ENCODE results near the gene PHGDH.
A peak's percentile ranks its signal among the peaks of the same experiment; 100 is the strongest.
"Not testable (repeated sequence)": the region's sequence is repeated elsewhere in the genome, so short reads cannot be mapped to it uniquely, and the experiment has no call there.

PHGDH gene

DNA sequence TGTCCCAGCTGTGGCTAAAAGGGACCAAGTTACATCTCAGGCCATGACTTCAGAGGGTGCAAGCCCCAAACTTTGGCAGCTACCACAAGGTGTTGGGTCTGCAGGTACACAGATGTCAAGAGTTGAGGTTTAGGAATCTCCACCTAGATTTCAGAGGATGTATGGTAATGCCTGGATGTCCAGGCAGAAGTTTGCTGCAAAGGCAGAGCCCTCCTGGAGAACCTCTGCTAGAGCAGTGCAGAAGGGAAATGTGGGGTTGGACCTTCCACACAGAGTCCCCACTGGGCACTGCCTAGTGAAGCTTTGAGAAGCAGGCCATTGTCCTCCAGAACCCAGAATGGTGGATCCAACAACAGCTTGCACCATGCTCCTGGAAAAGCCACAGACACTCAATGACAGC is 10.1 kb upstream of the PHGDH start:
- Histone ChIP-seq H3K4me1 (ENCODE audit: insufficient read depth, low read length) (no peaks in the 10 kb centered on the region), H3K27me3 (ENCODE audit: insufficient read depth, low read length) (no peaks in the 10 kb centered on the region), H3K27ac (ENCODE audit: low read length) (no peak overlapping the region), H3K4me3 (ENCODE audit: low read length) (no peak overlapping the region), H3K9ac (ENCODE audit: low read depth, low read length) (no peak overlapping the region), H3K36me3 (ENCODE audit: insufficient read depth, low read depth, low read length) (no peaks in the 10 kb centered on the region), H3K9me3 (ENCODE audit: insufficient read depth, low read depth, low read length) (peaks cover 19% of the 10 kb centered on the region)

DNA sequence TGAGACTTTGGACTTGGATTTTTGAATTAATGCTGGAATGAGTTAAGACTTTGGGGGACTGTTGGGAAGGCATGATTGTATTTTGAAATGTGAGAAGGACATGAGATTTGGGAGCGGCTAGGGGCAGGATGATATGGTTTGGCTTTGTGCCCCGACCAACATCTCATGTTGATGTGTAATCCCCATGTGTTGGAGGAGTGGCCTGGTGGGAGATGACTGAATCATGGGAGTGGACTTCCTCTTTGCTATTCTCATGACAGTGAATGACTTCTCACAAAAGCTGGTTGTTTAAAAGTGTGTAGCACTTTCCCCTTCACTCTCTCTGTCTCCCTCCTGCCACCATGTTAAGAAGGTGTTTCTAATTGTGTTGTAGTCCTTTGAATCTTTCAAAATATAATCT is 9.3 kb upstream of the PHGDH start:
- Histone ChIP-seq H3K27ac (ENCODE audit: low read length) (no peak overlapping the region), H3K4me3 (ENCODE audit: low read length) (no peak overlapping the region), H3K9ac (ENCODE audit: low read depth, low read length) (no peak overlapping the region), H3K9me3 (ENCODE audit: insufficient read depth, low read depth, low read length) (peaks cover 19% of the 10 kb centered on the region), H3K27me3 (ENCODE audit: insufficient read depth, low read length) (no peaks in the 10 kb centered on the region), H3K4me1 (ENCODE audit: insufficient read depth, low read length) (no peaks in the 10 kb centered on the region), H3K36me3 (ENCODE audit: insufficient read depth, low read depth, low read length) (no peaks in the 10 kb centered on the region)

DNA sequence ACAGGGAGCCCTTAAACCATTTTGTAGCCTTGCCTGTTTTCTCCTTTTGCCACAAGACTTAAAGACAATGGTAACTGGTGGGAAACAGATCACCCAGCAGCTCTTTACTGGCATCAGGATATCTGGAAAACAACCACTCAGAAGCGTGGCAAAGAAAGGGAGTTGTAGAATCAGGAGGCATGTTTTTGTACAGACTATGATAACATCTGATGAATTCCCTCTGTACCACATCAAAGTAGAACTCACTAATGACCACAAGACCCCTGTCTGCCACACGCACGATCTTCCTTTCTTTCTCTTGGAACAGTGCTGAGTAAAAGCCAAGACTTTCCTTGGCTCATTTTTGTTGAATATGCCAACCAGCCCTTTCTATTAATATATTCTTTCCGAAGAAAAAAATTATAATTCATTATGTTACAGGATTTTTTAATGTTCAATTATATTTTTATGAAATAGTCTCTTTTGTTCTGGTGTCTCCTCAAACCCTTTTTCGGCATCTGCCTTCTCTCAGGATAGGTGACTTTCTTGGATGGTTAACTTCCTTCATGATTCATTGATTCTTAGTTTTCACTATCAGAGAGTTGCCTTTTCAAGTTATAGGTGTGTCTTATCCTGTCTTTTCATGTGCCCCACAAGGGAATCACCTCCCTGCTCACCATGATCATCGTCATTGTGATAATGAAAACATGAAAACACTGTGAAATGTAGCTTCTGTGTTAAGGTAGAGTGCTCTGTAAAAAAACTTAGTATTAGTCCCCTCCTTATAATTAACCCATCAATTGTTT is 7.9 kb upstream of the PHGDH start:
- no peak overlapping the region for H3K9ac ChIP-seq (ENCODE audit: low read depth, low read length)
- no peaks in the 10 kb centered on the region for H3K27me3 ChIP-seq (ENCODE audit: insufficient read depth, low read length)
- no peaks in the 10 kb centered on the region for H3K36me3 ChIP-seq (ENCODE audit: insufficient read depth, low read depth, low read length)
- H3K27ac ChIP-seq (ENCODE audit: low read length), result no peak overlapping the region
- H3K4me1 ChIP-seq (ENCODE audit: insufficient read depth, low read length), result no peaks in the 10 kb centered on the region
- H3K4me3 ChIP-seq (ENCODE audit: low read length), result no peak overlapping the region
- H3K9me3 ChIP-seq (ENCODE audit: insufficient read depth, low read depth, low read length), result peaks cover 19% of the 10 kb centered on the region

DNA sequence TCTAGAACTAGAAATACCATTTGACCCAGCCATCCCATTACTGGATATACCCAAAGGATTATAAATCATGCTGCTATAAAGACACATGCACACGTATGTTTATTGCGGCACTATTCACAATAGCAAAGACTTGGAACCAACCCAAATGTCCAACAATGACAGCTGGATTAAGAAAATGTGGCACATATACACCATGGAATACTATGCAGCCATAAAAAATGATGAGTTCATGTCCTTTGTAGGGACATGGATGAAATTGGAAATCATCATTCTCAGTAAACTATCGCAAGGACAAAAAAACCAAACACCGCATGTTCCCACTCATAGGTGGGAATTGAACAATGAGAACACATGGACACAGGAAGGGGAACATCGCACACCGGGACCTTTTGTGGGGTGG is 5.1 kb upstream of the PHGDH start:
- not testable (repeated sequence) for H3K27me3 ChIP-seq (ENCODE audit: insufficient read depth, low read length)
- peaks cover 13% of the 10 kb centered on the region for H3K9me3 ChIP-seq (ENCODE audit: insufficient read depth, low read depth, low read length)

DNA sequence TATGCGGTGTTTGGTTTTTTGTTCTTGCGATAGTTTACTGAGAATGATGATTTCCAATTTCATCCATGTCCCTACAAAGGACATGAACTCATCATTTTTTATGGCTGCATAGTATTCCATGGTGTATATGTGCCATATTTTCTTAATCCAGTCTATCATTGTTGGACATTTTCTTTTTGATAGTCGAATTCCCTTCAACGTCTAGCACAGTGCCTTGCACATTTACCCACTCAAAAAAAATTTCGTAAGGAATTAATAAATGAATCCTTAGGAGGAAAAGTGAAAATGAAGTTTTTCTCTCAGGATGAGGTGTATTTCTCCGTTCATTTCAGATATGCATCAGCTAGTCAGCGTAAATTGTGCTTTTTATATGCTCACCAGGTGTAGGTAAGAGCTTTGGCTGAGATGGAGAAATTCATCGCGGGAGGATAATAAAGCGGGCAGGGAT is 354 bp upstream of the PHGDH start:
- H3K27ac ChIP-seq (ENCODE audit: low read length), result not testable (repeated sequence)
- Histone ChIP-seq H3K4me3 (ENCODE audit: low read length) (peak overlapping the region; percentile 98; the same call in 1 of the 2 replicates), H3K9ac (ENCODE audit: low read depth, low read length) (peak overlapping the region; percentile 99; the same call in 1 of the 2 replicates)

More for the DNA sequence above, 5.1 kb upstream of the PHGDH start:
- not testable (repeated sequence) for H3K36me3 ChIP-seq (ENCODE audit: insufficient read depth, low read depth, low read length); H3K9ac ChIP-seq (ENCODE audit: low read depth, low read length); H3K4me1 ChIP-seq (ENCODE audit: insufficient read depth, low read length); H3K27ac ChIP-seq (ENCODE audit: low read length); H3K4me3 ChIP-seq (ENCODE audit: low read length)

DNA sequence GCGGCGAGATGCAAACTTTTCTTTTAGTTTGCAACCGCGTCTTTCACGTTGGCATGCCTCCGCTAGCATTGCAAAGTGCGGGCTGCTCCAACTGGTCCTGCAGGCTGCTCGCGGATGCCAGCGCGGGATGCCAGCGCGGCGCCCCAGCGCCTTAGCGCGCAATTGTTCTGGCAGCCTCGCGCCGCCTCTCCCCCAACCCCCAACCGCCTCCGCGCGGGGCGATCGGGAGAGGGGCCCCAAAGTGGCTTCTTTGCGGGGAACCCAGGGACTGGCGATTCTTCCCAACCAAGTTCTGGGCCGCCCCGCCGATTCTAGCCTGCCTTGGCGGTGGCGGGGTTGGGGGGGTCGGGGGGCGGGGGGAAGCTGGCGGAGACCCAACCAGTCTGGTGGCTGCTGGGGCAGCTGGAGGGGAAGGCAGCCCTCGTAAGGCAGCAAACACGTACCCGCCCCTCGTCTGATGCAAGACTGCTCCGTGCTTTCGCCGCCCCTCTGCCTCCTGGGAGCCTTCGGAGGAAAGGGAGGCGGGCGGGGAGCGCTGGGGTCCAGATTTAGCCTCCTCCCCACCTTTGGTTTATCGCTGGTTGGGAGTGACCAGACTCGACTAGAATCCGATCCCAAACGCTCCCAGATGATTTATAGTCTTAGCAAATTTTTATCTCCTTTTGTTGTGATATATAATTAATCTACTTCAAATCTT is 756 bp downstream of the PHGDH start:
- Histone ChIP-seq H3K27me3 (ENCODE audit: insufficient read depth, low read length) (no peaks in the 10 kb centered on the region), H3K4me1 (ENCODE audit: insufficient read depth, low read length) (peaks cover 21% of the 10 kb centered on the region), H3K9ac (ENCODE audit: low read depth, low read length) (peak overlapping the region; percentile 99), H3K4me3 (ENCODE audit: low read length) (peak overlapping the region; percentile 98), H3K36me3 (ENCODE audit: insufficient read depth, low read depth, low read length) (peaks cover 22% of the 10 kb centered on the region; the same call in 1 of the 2 replicates), H3K27ac (ENCODE audit: low read length) (peak overlapping the region; percentile 97), H3K9me3 (ENCODE audit: insufficient read depth, low read depth, low read length) (no peaks in the 10 kb centered on the region)

More for the DNA sequence above, 354 bp upstream of the PHGDH start:
- Histone ChIP-seq H3K4me1 (ENCODE audit: insufficient read depth, low read length) (peaks cover 18% of the 10 kb centered on the region), H3K36me3 (ENCODE audit: insufficient read depth, low read depth, low read length) (peaks cover 21% of the 10 kb centered on the region; the same call in 1 of the 2 replicates)
- H3K27me3 ChIP-seq (ENCODE audit: insufficient read depth, low read length); H3K9me3 ChIP-seq (ENCODE audit: insufficient read depth, low read depth, low read length): not testable (repeated sequence)

DNA sequence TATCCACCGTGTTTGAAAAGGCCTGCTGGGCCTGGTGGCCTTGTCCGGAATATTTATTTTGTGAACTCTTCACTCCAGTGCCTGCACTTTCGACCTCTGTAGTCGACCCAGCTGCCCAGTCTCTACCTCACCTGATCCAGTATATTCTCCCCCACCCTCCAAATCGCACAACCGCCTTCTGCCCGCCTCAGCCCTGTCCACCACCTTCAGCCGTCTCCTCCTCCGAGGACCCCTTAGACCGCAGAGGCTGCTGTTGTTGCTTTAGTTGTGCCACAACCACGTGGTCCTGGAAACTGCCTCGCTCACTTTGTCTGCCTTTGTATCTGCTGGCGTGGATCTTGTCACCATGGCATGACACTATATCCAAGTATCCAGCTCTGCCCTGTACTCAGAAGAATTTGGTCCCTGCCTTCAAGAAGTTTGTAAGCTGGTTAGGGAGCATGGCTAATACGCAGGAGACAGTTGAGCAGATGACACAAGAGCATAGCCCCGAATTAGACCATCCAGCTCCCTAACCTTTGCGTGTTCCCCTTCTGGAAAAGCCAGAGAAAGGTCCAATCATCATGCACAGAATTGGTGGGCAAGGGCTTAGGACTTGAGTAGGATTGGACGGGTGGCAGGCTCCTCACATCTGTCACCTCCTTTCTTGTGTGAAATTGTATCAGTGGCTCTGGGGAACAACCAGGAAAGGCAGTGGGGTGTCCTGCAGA is 1.5 kb downstream of the PHGDH start:
- H3K9ac ChIP-seq (ENCODE audit: low read depth, low read length), result peak overlapping the region; percentile 99
- H3K36me3 ChIP-seq (ENCODE audit: insufficient read depth, low read depth, low read length), result peaks cover 22% of the 10 kb centered on the region; the same call in 1 of the 2 replicates
- H3K9me3 ChIP-seq (ENCODE audit: insufficient read depth, low read depth, low read length), result no peaks in the 10 kb centered on the region
- H3K4me1 ChIP-seq (ENCODE audit: insufficient read depth, low read length), result peaks cover 21% of the 10 kb centered on the region
- H3K27ac ChIP-seq (ENCODE audit: low read length), result peak overlapping the region; percentile 86
- H3K4me3 ChIP-seq (ENCODE audit: low read length), result peak overlapping the region; percentile 98
- H3K27me3 ChIP-seq (ENCODE audit: insufficient read depth, low read length), result no peaks in the 10 kb centered on the region

DNA sequence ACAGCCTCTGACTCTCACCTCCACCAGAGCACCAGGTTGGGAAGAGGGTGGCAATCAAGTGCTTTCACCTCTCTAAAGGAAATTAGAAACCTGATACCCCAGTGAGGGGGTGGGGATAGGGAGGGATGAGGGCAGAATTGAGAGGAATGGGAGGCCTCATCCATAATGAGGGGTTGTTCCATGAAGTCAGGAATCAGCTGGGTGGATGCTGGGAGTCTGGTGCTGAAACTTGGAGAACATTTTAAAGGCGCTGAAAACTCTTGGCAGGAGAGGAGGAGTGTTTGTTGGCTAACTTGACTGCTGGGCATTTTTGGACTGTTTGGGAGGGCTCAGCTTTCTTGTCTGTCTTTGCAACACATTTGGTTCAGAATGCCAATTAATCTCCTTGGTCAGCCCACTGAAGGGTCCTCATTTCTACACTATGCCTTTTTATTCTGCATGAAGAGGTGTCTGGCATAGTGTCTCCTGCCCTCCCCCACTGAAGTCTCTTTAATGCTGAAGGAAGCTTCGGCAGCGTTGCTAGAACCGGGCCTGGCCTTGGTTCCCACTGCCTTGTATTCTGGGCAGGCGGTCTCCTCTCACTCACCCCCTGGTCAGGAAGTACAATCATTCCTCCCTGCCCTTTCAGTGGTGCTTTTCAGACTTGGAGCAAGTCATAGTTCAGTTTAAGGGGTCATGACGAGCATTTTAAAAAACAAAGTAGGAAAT is 2.2 kb downstream of the PHGDH start:
- Histone ChIP-seq H3K36me3 (ENCODE audit: insufficient read depth, low read depth, low read length) (peaks cover 22% of the 10 kb centered on the region; the same call in 1 of the 2 replicates), H3K9me3 (ENCODE audit: insufficient read depth, low read depth, low read length) (no peaks in the 10 kb centered on the region), H3K4me3 (ENCODE audit: low read length) (peak overlapping the region; percentile 98), H3K9ac (ENCODE audit: low read depth, low read length) (peak overlapping the region; percentile 99), H3K4me1 (ENCODE audit: insufficient read depth, low read length) (peaks cover 21% of the 10 kb centered on the region), H3K27ac (ENCODE audit: low read length) (peak overlapping the region; percentile 86), H3K27me3 (ENCODE audit: insufficient read depth, low read length) (no peaks in the 10 kb centered on the region)

DNA sequence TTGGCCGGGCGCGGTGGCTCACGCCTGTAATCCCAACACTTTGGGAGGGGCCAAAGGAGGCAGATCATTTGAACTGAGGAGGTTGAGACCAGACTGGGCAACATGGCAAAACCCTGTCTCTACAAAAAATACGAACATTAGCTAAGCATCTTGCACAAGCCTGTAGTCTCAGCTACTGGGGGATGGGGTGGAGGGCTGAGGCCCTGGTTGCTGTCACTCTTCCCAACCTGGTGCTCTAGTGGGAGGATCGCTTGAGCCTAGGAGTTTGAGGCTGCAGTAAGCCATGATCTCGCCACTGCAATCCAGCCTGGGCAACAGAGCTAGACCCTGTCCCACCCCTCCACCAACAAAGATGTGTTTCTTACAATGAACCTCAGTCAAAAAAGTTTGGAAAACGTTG is 2.8 kb downstream of the PHGDH start:
- H3K27ac ChIP-seq (ENCODE audit: low read length), result no peak overlapping the region
- H3K27me3 ChIP-seq (ENCODE audit: insufficient read depth, low read length), result no peaks in the 10 kb centered on the region
- peaks cover 21% of the 10 kb centered on the region for H3K4me1 ChIP-seq (ENCODE audit: insufficient read depth, low read length)
- peak overlapping the region; percentile 98 for H3K4me3 ChIP-seq (ENCODE audit: low read length)
- no peaks in the 10 kb centered on the region for H3K9me3 ChIP-seq (ENCODE audit: insufficient read depth, low read depth, low read length)
- peak overlapping the region; percentile 99; the same call in 1 of the 2 replicates for H3K9ac ChIP-seq (ENCODE audit: low read depth, low read length)
- peaks cover 29% of the 10 kb centered on the region; the same call in 1 of the 2 replicates for H3K36me3 ChIP-seq (ENCODE audit: insufficient read depth, low read depth, low read length)

DNA sequence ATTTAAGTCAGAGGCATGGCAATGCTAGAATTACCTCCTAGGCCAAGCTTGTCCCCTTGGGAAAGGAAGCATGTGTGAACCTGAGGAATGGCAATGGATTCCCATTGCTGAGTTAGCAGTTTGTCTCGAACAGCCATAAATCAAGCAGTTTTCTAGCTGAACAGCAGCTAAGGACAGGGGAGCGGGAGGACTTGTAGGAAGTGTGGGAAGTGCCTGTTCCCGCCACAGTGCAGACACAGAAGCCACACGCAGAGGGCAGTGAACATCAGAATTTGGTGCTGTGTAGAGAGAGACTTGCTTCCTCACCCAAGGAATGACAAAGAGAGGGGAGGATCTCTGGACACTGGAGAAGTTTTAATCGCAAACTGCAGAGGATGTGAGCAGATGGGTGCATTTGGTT is 3.8 kb downstream of the PHGDH start:
- Histone ChIP-seq H3K27ac (ENCODE audit: low read length) (no peak overlapping the region), H3K9ac (ENCODE audit: low read depth, low read length) (peak overlapping the region; percentile 7; the same call in 1 of the 2 replicates), H3K9me3 (ENCODE audit: insufficient read depth, low read depth, low read length) (no peaks in the 10 kb centered on the region), H3K4me1 (ENCODE audit: insufficient read depth, low read length) (peaks cover 21% of the 10 kb centered on the region), H3K27me3 (ENCODE audit: insufficient read depth, low read length) (no peaks in the 10 kb centered on the region), H3K4me3 (ENCODE audit: low read length) (peak overlapping the region; percentile 98; the same call in 1 of the 2 replicates), H3K36me3 (ENCODE audit: insufficient read depth, low read depth, low read length) (peaks cover 38% of the 10 kb centered on the region; the same call in 1 of the 2 replicates)

DNA sequence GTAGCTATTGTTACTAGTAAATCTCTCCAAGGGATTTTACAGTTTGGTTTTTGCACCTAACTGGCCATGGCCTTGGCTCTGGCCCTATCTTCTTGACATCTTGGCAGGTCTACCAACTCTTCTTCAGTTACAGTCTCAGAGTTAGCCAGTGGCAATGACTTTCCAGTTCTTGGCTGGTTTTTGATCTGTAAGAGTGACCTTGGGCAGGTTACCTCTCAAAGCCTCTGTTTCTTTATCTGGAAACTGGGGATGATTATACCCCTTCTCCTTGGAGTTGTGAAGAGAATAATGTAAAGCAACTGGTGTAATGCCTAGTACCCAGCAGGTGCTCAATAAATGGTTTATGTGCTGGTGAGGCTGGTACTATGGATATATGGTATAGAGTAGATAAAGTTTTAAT is 6.7 kb downstream of the PHGDH start:
- H3K4me3 ChIP-seq (ENCODE audit: low read length), result no peak overlapping the region
- H3K4me1 ChIP-seq (ENCODE audit: insufficient read depth, low read length), result peaks cover 21% of the 10 kb centered on the region
- no peaks in the 10 kb centered on the region for H3K9me3 ChIP-seq (ENCODE audit: insufficient read depth, low read depth, low read length)
- H3K9ac ChIP-seq (ENCODE audit: low read depth, low read length), result no peak overlapping the region
- H3K27ac ChIP-seq (ENCODE audit: low read length), result no peak overlapping the region
- H3K27me3 ChIP-seq (ENCODE audit: insufficient read depth, low read length), result no peaks in the 10 kb centered on the region
- H3K36me3 ChIP-seq (ENCODE audit: insufficient read depth, low read depth, low read length), result peaks cover 64% of the 10 kb centered on the region

Measured in iPS-20b (cell line).